ENCODE results near the gene LAD1.

LAD1 gene

DNA sequence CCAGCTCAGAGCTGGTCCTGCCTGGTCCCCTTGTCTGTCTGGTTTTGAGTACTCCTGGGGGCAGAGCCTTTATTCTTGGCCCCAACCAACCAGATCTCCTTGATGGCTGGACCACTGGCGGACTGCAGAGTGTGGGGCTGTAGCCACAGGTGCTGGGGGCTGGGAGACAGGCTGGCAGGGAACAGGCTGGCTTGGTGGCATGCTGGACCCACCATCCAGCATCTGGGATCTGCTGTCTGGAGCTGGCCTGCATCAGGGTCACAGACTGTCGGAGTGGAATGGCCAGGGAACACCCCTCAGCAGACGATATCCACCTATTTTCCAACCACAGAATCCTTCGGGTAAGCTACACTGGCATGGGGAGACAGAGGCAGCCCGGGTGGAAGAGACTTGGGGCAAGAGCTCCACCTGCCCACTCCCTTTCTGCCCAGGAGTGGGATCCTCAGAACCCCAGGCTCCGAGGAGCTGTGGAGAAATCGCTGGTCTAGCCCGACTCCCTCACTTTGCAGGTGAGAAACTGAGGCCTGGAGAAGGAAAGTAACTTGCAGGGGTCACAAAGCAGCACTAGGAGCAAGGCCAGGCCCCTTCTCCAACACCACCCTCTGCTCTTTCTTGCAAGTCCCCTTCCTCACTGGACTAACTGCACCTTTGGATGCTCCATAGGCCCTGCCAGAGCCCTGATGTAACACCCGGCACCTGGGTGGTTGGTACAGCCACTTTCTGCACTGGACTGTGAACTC lies 62.2 kb downstream of the LAD1 start:
- Mint-ChIP-seq H3K27ac (peak overlapping the region in 1 of 2 donors; percentile 5), H3K36me3 (ENCODE audit: insufficient read depth) (no peaks in the 10 kb centered on the region), H3K9me3 (no peaks in the 10 kb centered on the region), H3K4me3 (no peak overlapping the region), H3K4me1 (ENCODE audit: low read depth in 2 of 2) (no peaks in the 10 kb centered on the region), H3K27me3 (peaks cover 7 to 33% of the 10 kb centered on the region in 2 donors)
- no peak for DNase-seq
- ATAC-seq (replicated peaks) = no peak

GRCh38 chr1:201335901-201336300 lies 63.2 kb downstream of the LAD1 start:
- Mint-ChIP-seq H3K27ac (no peak overlapping the region), H3K36me3 (ENCODE audit: insufficient read depth) (peaks cover 4% of the 10 kb centered on the region), H3K4me3 (no peak overlapping the region), H3K27me3 (peaks cover 8 to 43% of the 10 kb centered on the region in 2 donors), H3K9me3 (no peaks in the 10 kb centered on the region), H3K4me1 (ENCODE audit: low read depth in 2 of 2) (no peaks in the 10 kb centered on the region)
- DNase-seq = no peak
- no peak for ATAC-seq (replicated peaks)

DNA sequence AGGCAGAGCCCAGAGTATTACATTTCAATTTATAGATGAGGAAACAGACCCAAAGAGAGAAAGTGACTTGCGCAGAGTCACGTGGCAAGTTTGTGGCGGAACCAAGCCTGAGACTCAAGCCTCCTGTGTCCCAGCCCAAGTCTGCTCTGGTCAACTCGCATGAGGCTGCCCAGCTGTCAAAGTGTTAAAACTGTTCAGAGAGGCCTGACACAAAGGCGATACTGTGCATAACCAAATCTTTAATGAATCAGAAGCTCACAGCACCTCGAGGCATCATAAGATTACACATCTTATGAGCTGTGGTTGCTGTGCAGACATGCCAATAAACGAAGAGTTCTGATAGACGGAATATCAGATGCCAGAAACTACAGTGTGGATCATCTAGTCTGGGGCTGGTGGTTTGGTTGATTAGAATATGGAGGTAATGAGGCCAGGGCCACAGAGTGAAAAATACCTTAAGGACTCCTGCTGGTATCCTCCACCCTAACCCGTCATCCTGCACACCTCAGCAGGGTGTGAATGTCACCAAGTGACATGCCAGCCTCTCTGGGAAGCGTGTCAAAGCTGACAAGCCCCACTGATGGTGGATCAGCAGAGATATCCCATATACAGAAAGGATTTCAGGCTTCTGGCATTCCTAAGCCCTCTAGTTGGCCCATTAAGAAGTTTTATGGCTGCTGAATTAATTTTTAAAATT lies 63.8 kb downstream of the LAD1 start:
- Mint-ChIP-seq H3K4me1 (ENCODE audit: low read depth in 2 of 2) (no peaks in the 10 kb centered on the region), H3K36me3 (ENCODE audit: insufficient read depth) (peaks cover 4% of the 10 kb centered on the region), H3K4me3 (no peak overlapping the region), H3K27me3 (peaks cover 14 to 48% of the 10 kb centered on the region in 2 donors), H3K9me3 (no peaks in the 10 kb centered on the region), H3K27ac (no peak overlapping the region)
- ATAC-seq (replicated peaks) (no peak), DNase-seq (no peak)

GRCh38 chr1:201334325-201335173 lies 64.6 kb downstream of the LAD1 start:
- no peak overlapping the region for H3K27ac Mint-ChIP-seq
- no peaks in the 10 kb centered on the region for H3K4me1 Mint-ChIP-seq (ENCODE audit: low read depth in 2 of 2)
- H3K27me3 Mint-ChIP-seq = peaks cover 16 to 56% of the 10 kb centered on the region in 2 donors
- H3K36me3 Mint-ChIP-seq (ENCODE audit: insufficient read depth) = peaks cover 4% of the 10 kb centered on the region
- no peak overlapping the region for H3K4me3 Mint-ChIP-seq
- DNase-seq = no peak
- no peaks in the 10 kb centered on the region for H3K9me3 Mint-ChIP-seq
- ATAC-seq (replicated peaks) = no peak

GRCh38 chr1:201332616-201333335 lies 66.3 kb downstream of the LAD1 start:
- H3K4me3 Mint-ChIP-seq = no peak overlapping the region
- ATAC-seq (replicated peaks) = no peak
- DNase-seq = no peak

DNA sequence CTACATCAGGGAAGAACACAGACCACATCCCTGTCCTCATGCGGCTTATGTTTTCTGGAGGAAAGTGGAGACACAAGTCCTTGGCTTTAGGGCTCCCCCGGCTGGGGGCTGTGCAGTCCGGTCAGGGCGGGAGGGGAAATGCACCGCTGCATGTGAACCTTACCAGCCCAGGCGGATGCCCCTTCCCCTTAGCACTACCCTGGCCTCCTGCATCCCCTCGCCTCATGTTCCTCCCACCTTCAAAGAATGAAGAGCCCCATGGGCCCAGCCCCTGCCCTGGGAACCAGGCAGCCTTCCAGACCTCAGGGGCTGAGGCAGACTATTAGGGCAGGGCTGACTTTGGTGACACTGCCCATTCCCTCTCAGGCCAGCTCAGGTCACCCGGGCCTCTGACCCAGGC lies 67.1 kb downstream of the LAD1 start:
- peaks cover 4% of the 10 kb centered on the region for H3K36me3 Mint-ChIP-seq (ENCODE audit: insufficient read depth)
- no peaks in the 10 kb centered on the region for H3K9me3 Mint-ChIP-seq
- no peaks in the 10 kb centered on the region for H3K4me1 Mint-ChIP-seq (ENCODE audit: low read depth in 2 of 2)
- H3K4me3 Mint-ChIP-seq = no peak overlapping the region
- H3K27me3 Mint-ChIP-seq = peaks cover 12 to 59% of the 10 kb centered on the region in 2 donors
- DNase-seq = no peak
- ATAC-seq (replicated peaks) = no peak
- no peak overlapping the region for H3K27ac Mint-ChIP-seq

More at GRCh38 chr1:201332616-201333335, 66.3 kb downstream of the LAD1 start:
- no peaks in the 10 kb centered on the region for H3K4me1 Mint-ChIP-seq (ENCODE audit: low read depth in 2 of 2)
- H3K9me3 Mint-ChIP-seq = no peaks in the 10 kb centered on the region
- peaks cover 9 to 57% of the 10 kb centered on the region in 2 donors for H3K27me3 Mint-ChIP-seq
- peaks cover 4% of the 10 kb centered on the region for H3K36me3 Mint-ChIP-seq (ENCODE audit: insufficient read depth)
- no peak overlapping the region for H3K27ac Mint-ChIP-seq

- Mint-ChIP-seq H3K36me3 (ENCODE audit: insufficient read depth) (peaks cover 4% of the 10 kb centered on the region), H3K27ac (no peak overlapping the region), H3K9me3 (no peaks in the 10 kb centered on the region), H3K4me3 (no peak overlapping the region), H3K4me1 (ENCODE audit: low read depth in 2 of 2) (no peaks in the 10 kb centered on the region), H3K27me3 (peaks cover 20 to 58% of the 10 kb centered on the region in 2 donors)
- ATAC-seq (replicated peaks) (no peak), DNase-seq (no peak)
Measured at GRCh38 chr1:201331166-201331565, 68.0 kb downstream of the LAD1 start.

Data from effector memory CD8-positive, alpha-beta T cell (primary cell).